ENCODE results near the gene NR3C1. TPM values are rescaled to one million over a fixed set of nuclear protein-coding genes. Genes with fewer than 3 reads are reported as not detected.

NR3C1 gene
- total and polyA plus RNA-seq, 2 of the 4 experiments (the other 2 are of a cell fraction), result 13.7 to 77.4 TPM

GRCh38 chr5:143436871-143437270, 33.4 kb upstream of the NR3C1 start:
- Histone ChIP-seq H4K5ac (ENCODE audit: low read depth, low read length) (no peak overlapping the region), H2BK120ac (ENCODE audit: low read depth, low read length) (no peak overlapping the region), H3K9ac (ENCODE audit: low read depth, low read length) (no peak overlapping the region), H2AFZ (replicated peaks; ENCODE audit: low read length, poor library complexity) (no peak overlapping the region), H3K18ac (ENCODE audit: low read depth, low read length) (no peak overlapping the region), H3K9me1 (ENCODE audit: insufficient read depth, low read length) (0 out of 2 replicates have a peak, but pooled peaks cover 3% of the 10 kb centered on the region), H3K27ac (ENCODE audit: insufficient read depth, low read length) (no peak overlapping the region), H3K56ac (ENCODE audit: extremely low read depth, insufficient read depth, low read length) (no peak overlapping the region), H2BK5ac (ENCODE audit: low read depth, low read length, poor library complexity, severe bottlenecking) (no peak overlapping the region), H4K91ac (ENCODE audit: insufficient read depth, low read depth, low read length) (no peak overlapping the region), H4K8ac (ENCODE audit: low read depth in 2 of 2, low read length in 2 of 2) (no peak overlapping the region), H3K14ac (replicated peaks; ENCODE audit: low read depth, low read length) (no peak overlapping the region), H3K4me2 (ENCODE audit: low read depth, low read length) (no peak overlapping the region), H3K4ac (ENCODE audit: low read depth, low read length) (no peak overlapping the region), H3K4me1 (ENCODE audit: control insufficient read depth, insufficient read depth, low read length) (peaks cover 2% of the 10 kb centered on the region; the same call in 1 of the 2 replicates), H3K36me3 (ENCODE audit: control insufficient read depth, insufficient read depth, low read length) (no peaks in the 10 kb centered on the region), H2AK9ac (replicated peaks; ENCODE audit: low read depth, low read length, poor library complexity) (no peak overlapping the region), H3K9me3 (ENCODE audit: control insufficient read depth, insufficient read depth, low read length) (no peaks in the 10 kb centered on the region), H3K79me1 (ENCODE audit: low read depth in 1 of 2, low read length in 2 of 2) (no peaks in the 10 kb centered on the region), H2BK15ac (ENCODE audit: low read depth, low read length) (no peak overlapping the region), H2BK20ac (ENCODE audit: low read depth, low read length) (no peak overlapping the region), H3K4me3 (ENCODE audit: insufficient read depth, low read depth, low read length) (no peak overlapping the region), H4K20me1 (ENCODE audit: insufficient read depth, low read length) (no peaks in the 10 kb centered on the region), H2AK5ac (ENCODE audit: low read depth, low read length) (no peak overlapping the region), H3K27me3 (ENCODE audit: control insufficient read depth, insufficient read depth, low read length) (no peaks in the 10 kb centered on the region), H3K23ac (ENCODE audit: low read depth, low read length) (no peak overlapping the region)
- in situ Hi-C loops (cut with MboI; ENCODE audit: low sequenced_read_pairs), result no loop called here
- ChIA-PET CTCF (no interaction called here), POLR2A (ENCODE audit: unreplicated experiment) (no interaction called here)
- no TSS peak for BruUV-seq (replicated peaks)
- TF ChIP-seq MXI1 (IDR thresholded peaks at IDR 0.05; ENCODE audit: borderline replicate concordance, low read depth, low read length), result no peak
- TF ChIP-seq SMC3 (IDR thresholded peaks at IDR 0.05; ENCODE audit: low read depth, low read length), result no peak
- TF ChIP-seq MAZ (IDR thresholded peaks at IDR 0.05; ENCODE audit: borderline replicate concordance, low read depth, low read length), result no peak
- TF ChIP-seq RCOR1 (IDR thresholded peaks at IDR 0.05; ENCODE audit: insufficient replicate concordance, low read length), result no peak
- no peak for TF ChIP-seq FOS (IDR thresholded peaks at IDR 0.05; ENCODE audit: low read depth, low read length)
- TF ChIP-seq, protein P1, sequence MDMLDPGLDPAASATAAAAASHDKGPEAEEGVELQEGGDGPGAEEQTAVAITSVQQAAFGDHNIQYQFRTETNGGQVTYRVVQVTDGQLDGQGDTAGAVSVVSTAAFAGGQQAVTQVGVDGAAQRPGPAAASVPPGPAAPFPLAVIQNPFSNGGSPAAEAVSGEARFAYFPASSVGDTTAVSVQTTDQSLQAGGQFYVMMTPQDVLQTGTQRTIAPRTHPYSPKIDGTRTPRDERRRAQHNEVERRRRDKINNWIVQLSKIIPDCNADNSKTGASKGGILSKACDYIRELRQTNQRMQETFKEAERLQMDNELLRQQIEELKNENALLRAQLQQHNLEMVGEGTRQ (IDR thresholded peaks at IDR 0.05; ENCODE audit: low read depth, low read length), result no peak
- TF ChIP-seq RFX5 (IDR thresholded peaks at IDR 0.05; ENCODE audit: low read depth, low read length), result no peak
- no peak for TF ChIP-seq RAD21 (IDR thresholded peaks at IDR 0.05; ENCODE audit: low read length)
- no peak for TF ChIP-seq CEBPB (IDR thresholded peaks at IDR 0.05; ENCODE audit: low read depth, low read length)
- TF ChIP-seq POLR2A (IDR thresholded peaks at IDR 0.05; ENCODE audit: low read depth, low read length), result no peak
- TF ChIP-seq CHD1 (IDR thresholded peaks at IDR 0.05; ENCODE audit: low read depth, low read length), result no peak
- TF ChIP-seq ELK1 (IDR thresholded peaks at IDR 0.05; ENCODE audit: borderline replicate concordance, low read depth, low read length), result no peak
- TF ChIP-seq BHLHE40 (IDR thresholded peaks at IDR 0.05; ENCODE audit: low read depth, low read length), result no peak
- no peak for TF ChIP-seq NFE2L2 (IDR thresholded peaks at IDR 0.05; ENCODE audit: low read depth, low read length)
- TF ChIP-seq, protein P2, sequence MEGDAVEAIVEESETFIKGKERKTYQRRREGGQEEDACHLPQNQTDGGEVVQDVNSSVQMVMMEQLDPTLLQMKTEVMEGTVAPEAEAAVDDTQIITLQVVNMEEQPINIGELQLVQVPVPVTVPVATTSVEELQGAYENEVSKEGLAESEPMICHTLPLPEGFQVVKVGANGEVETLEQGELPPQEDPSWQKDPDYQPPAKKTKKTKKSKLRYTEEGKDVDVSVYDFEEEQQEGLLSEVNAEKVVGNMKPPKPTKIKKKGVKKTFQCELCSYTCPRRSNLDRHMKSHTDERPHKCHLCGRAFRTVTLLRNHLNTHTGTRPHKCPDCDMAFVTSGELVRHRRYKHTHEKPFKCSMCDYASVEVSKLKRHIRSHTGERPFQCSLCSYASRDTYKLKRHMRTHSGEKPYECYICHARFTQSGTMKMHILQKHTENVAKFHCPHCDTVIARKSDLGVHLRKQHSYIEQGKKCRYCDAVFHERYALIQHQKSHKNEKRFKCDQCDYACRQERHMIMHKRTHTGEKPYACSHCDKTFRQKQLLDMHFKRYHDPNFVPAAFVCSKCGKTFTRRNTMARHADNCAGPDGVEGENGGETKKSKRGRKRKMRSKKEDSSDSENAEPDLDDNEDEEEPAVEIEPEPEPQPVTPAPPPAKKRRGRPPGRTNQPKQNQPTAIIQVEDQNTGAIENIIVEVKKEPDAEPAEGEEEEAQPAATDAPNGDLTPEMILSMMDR (conservative IDR thresholded peaks at IDR 0.05; ENCODE audit: low read depth, low read length), result no peak
- no peak for TF ChIP-seq MAFK (IDR thresholded peaks at IDR 0.05; ENCODE audit: low read depth, low read length)
- ATAC-seq (ENCODE audit: low read depth) (no peak), DNase-seq (peak; percentile 7)
- intact Hi-C loops (cut with micrococcal nuclease), result no loop called here
- dilution Hi-C loops (cut with HindIII; ENCODE audit: low sequenced_read_pairs, unreplicated experiment), result no loop called here
- 100% methylated on average over 1 of the region's 2 CpGs; no CpG with 5 or more reads in 1 of the 2 experiments for WGBS, 2 experiments (ENCODE audit: extremely low coverage in 2 of 2, insufficient read length in 1 of 2)
